PC-9 (cell line): ENCODE data around the gene CEP162. TPM values are rescaled to one million over a fixed set of nuclear protein-coding genes. Genes with fewer than 3 reads are reported as not detected.

Experiments used
- BruUV-seq: library from RNA; stranded (reverse); fragments of 400-500 nt; replicated peaks from 2 replicates; lab custom pipeline; 2021; lab: Mats Ljungman, UMichigan
- CTCF ChIA-PET: fragments of 300-600 bp; sonication (Branson Sonifier 250); formaldehyde crosslinking; loops from one replicate; lab custom pipeline; 2022; ENCODE audit warnings: antibody characterized with exemption; lab: Charles Lee
- POLR2A ChIA-PET: fragments of 300-600 bp; sonication (Branson Sonifier 250); formaldehyde crosslinking; loops from one replicate; lab custom pipeline; 2022; ENCODE audit warnings: antibody characterized with exemption; ENCODE audit not compliant: unreplicated experiment; lab: Charles Lee
- DNase-seq, 2 experiments: peaks; one replicate each; pipeline versions ENCODE4 v3.0.0 to v3.0.0-alpha.2; 2015 to 2022; ENCODE audit warnings: mixed read lengths in 1 of 2
- H2AFZ ChIP-seq: fragments of 200-600 bp; sonication (generic); 2 replicates; pipeline ENCODE4 v1.8.1; 2017; ENCODE audit warnings: antibody characterized with exemption
- H3F3A ChIP-seq: fragments of 200-600 bp; sonication (generic); 2 replicates; pipeline ENCODE4 v1.8.1; 2017; ENCODE audit warnings: antibody characterized with exemption, mild to moderate bottlenecking, low read depth; ENCODE audit not compliant: insufficient read depth
- H3K27ac ChIP-seq: fragments of 200-600 bp; sonication (generic); 2 replicates; pipeline ENCODE4 v1.6.1; 2016; ENCODE audit warnings: mixed run types
- H3K27me3 ChIP-seq: fragments of 200-600 bp; sonication (generic); 2 replicates; pipeline ENCODE4 v1.6.1; 2016; ENCODE audit warnings: low read depth, mixed run types; ENCODE audit not compliant: insufficient read depth
- H3K36me3 ChIP-seq: fragments of 200-600 bp; sonication (generic); 2 replicates; pipeline ENCODE4 v1.6.1; 2016; ENCODE audit warnings: low read depth, mixed run types
- H3K4me1 ChIP-seq: fragments of 200-600 bp; sonication (generic); replicated peaks from 2 replicates; pipeline ENCODE4 v1.6.1; 2016; ENCODE audit warnings: mixed run types; ENCODE audit not compliant: insufficient read depth
- H3K4me2 ChIP-seq: fragments of 200-600 bp; sonication (generic); 2 replicates; pipeline ENCODE4 v1.6.1; 2017; ENCODE audit warnings: mixed run types
- H3K4me3 ChIP-seq: fragments of 200-600 bp; sonication (generic); 2 replicates; pipeline ENCODE4 v1.6.1; 2016; ENCODE audit warnings: mixed run types
- H3K79me2 ChIP-seq: fragments of 200-600 bp; sonication (generic); 2 replicates; pipeline ENCODE4 v1.6.1; 2017; ENCODE audit warnings: low read depth, mixed run types
- H3K9me2 ChIP-seq: fragments of 200-600 bp; sonication (generic); 2 replicates; pipeline ENCODE4 v1.8.1; 2017; ENCODE audit warnings: mild to moderate bottlenecking; ENCODE audit not compliant: insufficient read depth
- H3K9me3 ChIP-seq: fragments of 200-600 bp; sonication (generic); 2 replicates; pipeline ENCODE4 v1.8.1; 2016; ENCODE audit warnings: low read depth; ENCODE audit not compliant: insufficient read depth
- H4K20me1 ChIP-seq: fragments of 200-600 bp; sonication (generic); 2 replicates; pipeline ENCODE4 v1.8.1; 2017; ENCODE audit not compliant: insufficient read depth
- CTCF ChIP-seq: fragments of 200-600 bp; sonication (generic); conservative IDR thresholded peaks from 2 replicates; pipeline ENCODE4 v1.6.1; 2017; ENCODE audit warnings: mixed run types, antibody characterized with exemption, mild to moderate bottlenecking, moderate library complexity
- EZH2 ChIP-seq: fragments of 200-600 bp; sonication (generic); IDR thresholded peaks from 2 replicates; pipeline ENCODE4 v1.8.0; 2017; ENCODE audit warnings: antibody characterized with exemption, low read depth
- intact Hi-C: fragments of 100-400 bp; cut with micrococcal nuclease; formaldehyde crosslinking; loops from one replicate; pipeline ENCODE4 v1.10.0; 2022; ENCODE audit not compliant: unreplicated experiment
- total RNA-seq: library from RNA; stranded (reverse); gene quantifications from 2 replicates; pipeline ENCODE4 v1.2.3, GENCODE V29; 2021

Gene CEP162
- total RNA-seq, 1 experiment from 2014 or later, result 5.8 TPM

GRCh38 chr6:84082689-84083265 lies 144.7 kb downstream of the CEP162 start:
- intact Hi-C loops, result no loop called here
- Histone ChIP-seq H2AFZ (no peak overlapping the region), H3K4me1 (no peaks in the 10 kb centered on the region), H3K9me2 (no peaks in the 10 kb centered on the region), H3K27me3 (no peaks in the 10 kb centered on the region), H3K4me3 (no peak overlapping the region), H3K79me2 (no peaks in the 10 kb centered on the region), H3K9me3 (no peaks in the 10 kb centered on the region), H3K4me2 (no peak overlapping the region), H3K27ac (no peak overlapping the region), H4K20me1 (no peaks in the 10 kb centered on the region), H3K36me3 (no peaks in the 10 kb centered on the region), H3F3A (no peaks in the 10 kb centered on the region)
- DNase-seq, result no peak
- ChIA-PET CTCF (no interaction called here), POLR2A (no interaction called here)
- no peak for TF ChIP-seq CTCF
- BruUV-seq, result no TSS peak

- TF ChIP-seq CTCF (no peak), EZH2 (no peak)
- no peak for DNase-seq
- ChIA-PET CTCF (interaction anchor here (0.6 kb wide), 1 partner anchor 14 kb away, joined by 23 read pairs; no protein-coding TSS in a partner anchor), POLR2A (no interaction called here)
- Histone ChIP-seq H3K27ac (no peak overlapping the region), H2AFZ (no peak overlapping the region), H3K27me3 (no peaks in the 10 kb centered on the region), H3K4me1 (no peaks in the 10 kb centered on the region), H3K9me2 (no peaks in the 10 kb centered on the region), H3K36me3 (no peaks in the 10 kb centered on the region), H3K9me3 (no peaks in the 10 kb centered on the region), H3K79me2 (no peaks in the 10 kb centered on the region), H3F3A (no peaks in the 10 kb centered on the region), H4K20me1 (no peaks in the 10 kb centered on the region), H3K4me3 (no peak overlapping the region), H3K4me2 (no peak overlapping the region)
- BruUV-seq, result no TSS peak
- intact Hi-C loops, result no loop called here
Measured at GRCh38 chr6:84081222-84081621, 146.2 kb downstream of the CEP162 start.

GRCh38 chr6:84078335-84078734 lies 149.1 kb downstream of the CEP162 start:
- ChIA-PET CTCF (no interaction called here), POLR2A (no interaction called here)
- no peak for DNase-seq
- no peak for TF ChIP-seq EZH2
- TF ChIP-seq CTCF, result no peak
- intact Hi-C loops, result no loop called here
- H3K9me3 ChIP-seq, result no peaks in the 10 kb centered on the region
- no peaks in the 10 kb centered on the region for H3K36me3 ChIP-seq
- no peak overlapping the region for H3K27ac ChIP-seq
- H3F3A ChIP-seq, result no peaks in the 10 kb centered on the region
- H3K4me2 ChIP-seq, result no peak overlapping the region
- H4K20me1 ChIP-seq, result no peaks in the 10 kb centered on the region
- BruUV-seq, result no TSS peak
- no peak overlapping the region for H3K4me3 ChIP-seq
- no peak overlapping the region for H2AFZ ChIP-seq
- H3K79me2 ChIP-seq, result no peaks in the 10 kb centered on the region
- no peaks in the 10 kb centered on the region for H3K9me2 ChIP-seq
- no peaks in the 10 kb centered on the region for H3K4me1 ChIP-seq
- no peaks in the 10 kb centered on the region for H3K27me3 ChIP-seq
